Activated CD4-positive, alpha-beta T cell treated with anti-CD3 and anti-CD28 coated beads, Interleukin-2, amount 50 U/mL, for 16 hours (primary cell): ENCODE results near the gene C2orf80.
"Not testable (repeated sequence)": the region's sequence is repeated elsewhere in the genome, so short reads cannot be mapped to it uniquely, and the experiment has no call there.

Experiments
- DNase-seq: peaks from one replicate; pipeline ENCODE4 v3.0.0-alpha.2; 2020

Gene C2orf80

DNA sequence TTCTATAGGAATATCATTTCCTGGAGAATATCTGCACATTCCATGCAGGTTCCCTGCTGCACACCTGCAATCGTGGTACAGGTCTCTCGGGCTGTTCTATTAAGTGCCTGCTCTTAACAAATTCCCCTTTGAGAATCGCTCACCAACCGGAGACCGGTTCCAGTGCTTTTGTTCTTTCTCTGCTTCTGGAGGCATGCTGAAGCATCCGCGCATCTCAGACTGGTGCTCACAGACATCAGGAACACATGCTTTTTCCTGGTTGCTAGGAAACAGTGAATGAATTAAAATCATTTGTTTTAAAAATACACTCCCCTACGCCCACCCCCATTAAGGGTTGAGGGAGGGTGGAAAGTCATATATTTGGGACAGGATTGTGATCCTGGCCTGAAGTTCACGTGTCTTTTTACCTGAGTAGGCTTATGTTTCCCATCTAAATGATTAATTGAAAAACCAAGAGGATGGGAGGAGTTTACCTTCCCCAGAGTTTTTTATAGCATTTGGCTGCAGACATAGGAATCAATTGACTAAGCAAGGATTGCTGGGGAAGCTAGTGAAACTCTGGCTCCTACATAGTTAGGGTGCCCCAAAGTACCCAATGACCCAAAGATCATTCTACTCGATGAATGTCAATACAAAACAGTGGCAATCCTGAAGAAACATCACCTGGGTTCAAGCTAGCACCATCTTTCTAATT is at the start of gene C2orf80:
Gene C2orf80, minus strand, starts transcription at position 221 of the 694 bp plus-strand sequence. CDS start 3,044 bp downstream, outside the sequence.
- no peak for DNase-seq

- no peak for DNase-seq
Measured at GRCh38 chr2:208235860-208236259, 46.0 kb upstream of the C2orf80 start.

DNA sequence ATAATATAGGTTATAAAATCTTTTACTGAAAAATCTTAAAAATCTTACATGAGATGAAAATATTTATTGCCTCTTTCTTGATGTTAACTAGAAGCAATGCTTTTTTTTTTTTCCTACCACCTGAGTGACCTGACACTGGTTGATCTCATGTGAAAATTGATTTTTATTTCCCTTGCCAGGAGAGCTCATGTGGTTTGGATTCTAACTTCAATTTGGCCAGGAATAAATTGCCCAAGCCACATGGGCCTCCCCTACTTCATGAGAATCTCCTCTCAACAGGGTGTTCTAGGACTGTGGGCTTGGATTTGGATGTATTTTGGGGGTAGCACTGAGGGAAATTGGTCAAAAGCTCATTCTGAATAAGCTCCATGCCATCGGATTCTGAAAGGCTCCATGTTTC is 45.0 kb upstream of the C2orf80 start:
- no peak for DNase-seq

DNA sequence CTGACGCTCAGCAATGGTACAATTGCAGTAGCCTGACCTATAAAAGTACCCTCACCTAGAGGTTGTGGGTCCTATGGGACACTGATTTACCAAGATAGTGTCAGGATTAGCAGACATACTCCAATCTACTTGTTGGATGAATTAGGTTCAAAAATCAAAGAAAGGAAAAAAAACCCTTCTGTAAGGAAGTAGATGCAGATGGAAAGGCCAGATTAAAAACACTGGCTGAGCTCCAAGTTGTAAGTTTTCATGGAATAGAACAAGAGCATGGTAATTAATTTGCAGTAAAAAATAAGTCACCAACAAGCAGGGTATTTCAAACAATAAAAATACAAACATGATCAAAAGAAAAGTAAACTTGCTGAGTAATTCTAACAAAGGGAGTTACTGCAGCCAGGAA is 38.6 kb upstream of the C2orf80 start:
- DNase-seq, result no peak

DNA sequence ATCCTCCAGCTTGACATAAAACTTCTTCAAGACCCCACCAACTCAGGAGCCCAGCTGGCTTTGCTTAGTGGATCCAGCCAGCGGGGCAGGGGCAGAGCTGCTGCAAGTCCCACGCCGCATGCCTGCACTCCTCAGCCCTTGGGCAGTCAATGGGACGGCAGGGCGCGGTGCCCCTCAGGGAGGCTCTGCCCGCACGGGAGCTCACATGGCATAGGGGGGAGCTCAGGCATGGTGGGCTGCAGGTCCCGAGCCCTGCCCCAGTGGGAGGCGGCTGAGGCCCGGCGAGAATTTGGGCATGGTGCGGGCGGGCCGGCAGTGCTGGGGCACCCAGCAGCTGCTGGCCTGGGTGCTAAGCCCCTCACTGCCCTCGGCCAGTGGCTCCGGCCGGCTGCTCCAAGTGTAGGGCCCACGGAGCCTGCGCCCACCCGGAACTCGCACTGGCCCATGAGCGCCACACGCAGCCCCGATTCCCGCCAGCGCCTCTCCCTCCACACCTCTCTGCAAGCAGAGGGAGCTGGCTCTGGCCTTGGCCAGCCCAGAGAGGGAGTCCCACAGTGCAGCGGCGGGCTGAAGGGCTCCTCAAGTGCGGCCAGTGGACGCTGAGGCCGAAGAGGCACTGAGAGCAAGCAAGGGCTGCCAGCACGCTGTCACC is 37.9 kb upstream of the C2orf80 start:
- DNase-seq, result no peak

DNA sequence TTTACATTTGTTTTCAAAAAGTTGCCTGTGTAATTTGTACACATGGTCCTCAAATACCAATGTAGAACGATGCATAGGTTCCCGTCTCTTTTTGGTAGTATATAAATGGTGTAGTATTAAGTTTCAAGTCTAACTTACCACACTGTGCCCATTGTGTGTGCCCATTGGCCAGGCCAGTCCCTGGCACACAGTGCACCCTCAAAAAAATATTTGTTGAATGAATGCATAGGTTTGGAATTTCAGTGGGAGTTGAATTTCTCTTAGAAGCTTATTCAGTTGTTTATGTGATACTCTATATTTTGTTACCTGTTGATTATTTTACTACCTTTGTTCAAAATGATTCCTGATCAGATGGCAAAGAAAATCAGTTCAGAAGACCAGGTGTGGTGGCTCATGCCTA is 35.0 kb upstream of the C2orf80 start:
- no peak for DNase-seq

DNA sequence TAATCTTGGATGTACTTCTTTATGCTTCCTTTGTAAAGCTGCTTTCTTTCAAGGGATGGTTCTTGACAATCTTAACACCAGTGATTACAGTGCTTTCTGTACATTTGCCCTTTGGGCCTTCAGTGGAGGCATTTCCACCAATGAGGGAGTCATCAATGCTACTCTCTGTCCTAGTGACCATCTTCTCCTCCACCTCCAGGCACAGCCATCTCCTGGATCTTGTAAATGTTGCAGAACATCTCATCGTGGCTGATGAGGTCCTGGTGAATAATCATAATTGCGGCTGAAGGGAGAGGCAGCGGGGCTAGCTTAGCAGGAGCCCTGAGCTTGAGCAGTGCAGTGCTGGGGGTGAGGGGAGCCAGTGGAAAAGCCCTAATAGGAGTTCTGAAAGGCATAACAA is 32.5 kb upstream of the C2orf80 start:
- DNase-seq, result no peak

GRCh38 chr2:208221873-208222272 is 32.0 kb upstream of the C2orf80 start:
- DNase-seq, result not testable (repeated sequence)

DNA sequence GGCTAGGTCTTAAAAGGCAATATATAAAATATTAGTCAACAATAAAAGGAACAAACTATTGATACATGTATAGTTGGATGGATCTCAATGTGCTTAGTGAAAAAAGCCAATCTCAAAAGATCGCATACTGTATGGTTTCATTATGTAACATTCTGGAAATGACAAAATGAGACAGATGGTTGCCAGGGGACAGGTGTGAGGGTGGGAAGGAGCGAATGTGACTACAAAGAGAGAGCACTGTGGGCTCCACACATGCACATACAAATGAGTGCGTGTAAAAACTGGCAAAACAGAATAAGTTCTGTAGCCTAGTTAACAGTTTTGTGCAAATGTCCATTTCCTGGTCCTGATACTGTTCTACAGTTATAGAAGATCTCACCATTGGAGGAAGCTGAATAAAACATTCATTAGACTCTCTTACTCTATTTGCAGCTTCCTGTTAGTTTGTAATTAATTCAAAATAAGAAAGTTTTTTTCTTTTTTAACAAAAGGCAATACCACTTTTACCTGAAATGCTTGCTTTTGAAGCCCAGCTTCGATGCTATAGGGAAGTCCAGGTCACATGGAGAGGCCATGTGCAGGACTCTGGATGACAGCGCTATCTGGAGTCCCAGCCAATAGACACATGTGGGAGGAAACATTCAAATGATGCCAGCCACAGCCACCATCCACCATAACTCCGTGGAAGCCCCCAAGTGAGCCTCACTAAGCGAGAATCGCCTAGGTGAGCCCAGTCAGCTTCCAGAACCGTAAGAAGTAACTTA is 21.0 kb upstream of the C2orf80 start:
- DNase-seq, result no peak

DNA sequence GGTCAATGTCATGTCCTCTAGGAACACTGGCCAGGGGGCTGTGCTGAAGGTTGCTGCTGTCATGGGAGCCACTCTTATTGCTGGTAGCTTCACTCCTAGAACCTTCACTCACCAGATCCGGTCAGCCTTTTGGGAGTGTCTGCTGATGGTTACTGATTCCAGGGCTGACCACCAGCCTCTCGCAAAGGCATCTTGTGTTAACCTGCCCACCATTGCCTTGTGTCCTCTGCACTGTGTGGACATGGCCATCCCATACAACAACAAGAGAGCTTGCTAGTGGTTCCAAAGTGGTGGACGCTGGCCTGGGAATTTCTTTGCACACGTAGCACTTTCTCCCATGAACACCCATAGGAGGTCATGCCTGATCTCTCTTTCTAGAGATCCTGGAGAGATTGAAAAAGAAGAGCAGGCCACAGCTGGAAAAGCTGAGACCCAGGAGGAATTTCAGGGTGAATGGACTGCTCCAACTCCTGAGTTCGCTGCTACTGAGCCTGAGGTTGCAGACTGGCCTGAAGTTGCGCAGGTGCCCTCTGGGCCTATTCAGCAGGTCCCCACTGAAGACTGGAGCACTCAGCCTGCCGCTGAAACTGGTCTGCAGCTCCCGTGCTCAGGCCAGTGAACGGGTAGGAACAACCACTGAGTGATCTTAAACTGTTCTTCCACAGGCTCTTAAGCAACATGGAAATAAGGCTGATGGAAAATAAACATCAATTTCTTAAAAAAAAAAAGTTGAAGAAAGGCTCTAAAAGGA is 18.7 kb upstream of the C2orf80 start:
- DNase-seq, result no peak

GRCh38 chr2:208207769-208208168 is 17.9 kb upstream of the C2orf80 start:
- DNase-seq, result no peak

GRCh38 chr2:208204166-208204565 is 14.3 kb upstream of the C2orf80 start:
- DNase-seq, result no peak

DNA sequence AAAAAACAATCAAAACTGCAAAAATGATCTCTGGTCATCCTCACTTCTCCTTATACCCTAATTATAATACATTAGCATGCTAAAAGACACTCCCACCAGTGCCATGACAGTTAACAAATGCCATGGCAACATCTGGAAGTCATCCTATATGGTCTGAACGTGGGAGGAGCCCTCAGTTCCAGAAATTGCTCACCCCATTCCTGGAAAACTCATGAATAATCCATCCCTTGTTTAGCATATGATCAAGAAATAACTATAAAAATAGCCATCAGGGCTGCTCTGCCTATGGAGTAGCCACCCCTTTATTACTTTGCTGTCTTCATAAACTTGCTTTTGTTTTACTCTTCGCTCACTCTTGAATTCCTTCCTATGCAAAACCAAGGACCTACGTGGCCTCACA is 5.7 kb upstream of the C2orf80 start:
- DNase-seq, result no peak

DNA sequence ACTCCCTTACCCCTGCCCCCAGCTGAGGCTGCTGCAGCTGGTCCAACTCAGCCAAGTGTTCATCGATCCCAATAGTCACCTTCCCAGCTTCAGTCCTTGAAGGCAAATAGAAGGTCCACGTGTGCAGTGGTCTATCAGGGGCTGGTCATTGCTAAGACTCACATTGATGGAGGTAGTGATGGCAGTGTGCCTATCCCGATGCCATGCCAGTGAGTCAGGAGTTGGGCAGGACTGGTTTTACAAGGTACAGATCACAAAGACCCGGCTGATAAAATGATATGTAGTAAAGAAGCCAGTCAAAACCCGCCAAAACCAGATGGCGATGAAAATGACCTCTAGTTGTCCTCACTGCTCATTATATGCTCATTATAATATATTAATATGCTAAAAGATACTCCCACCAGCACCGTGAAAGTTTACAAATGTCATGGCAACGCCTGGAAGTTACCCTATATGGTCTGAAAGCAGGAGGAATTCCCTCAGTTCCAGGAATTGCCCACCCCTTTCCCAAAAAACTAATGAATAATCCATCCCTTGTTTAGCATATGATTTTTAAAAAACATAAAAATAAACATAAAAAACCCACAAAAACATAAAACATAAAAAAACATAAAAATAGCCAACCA is 2.9 kb upstream of the C2orf80 start:
- no peak for DNase-seq

DNA sequence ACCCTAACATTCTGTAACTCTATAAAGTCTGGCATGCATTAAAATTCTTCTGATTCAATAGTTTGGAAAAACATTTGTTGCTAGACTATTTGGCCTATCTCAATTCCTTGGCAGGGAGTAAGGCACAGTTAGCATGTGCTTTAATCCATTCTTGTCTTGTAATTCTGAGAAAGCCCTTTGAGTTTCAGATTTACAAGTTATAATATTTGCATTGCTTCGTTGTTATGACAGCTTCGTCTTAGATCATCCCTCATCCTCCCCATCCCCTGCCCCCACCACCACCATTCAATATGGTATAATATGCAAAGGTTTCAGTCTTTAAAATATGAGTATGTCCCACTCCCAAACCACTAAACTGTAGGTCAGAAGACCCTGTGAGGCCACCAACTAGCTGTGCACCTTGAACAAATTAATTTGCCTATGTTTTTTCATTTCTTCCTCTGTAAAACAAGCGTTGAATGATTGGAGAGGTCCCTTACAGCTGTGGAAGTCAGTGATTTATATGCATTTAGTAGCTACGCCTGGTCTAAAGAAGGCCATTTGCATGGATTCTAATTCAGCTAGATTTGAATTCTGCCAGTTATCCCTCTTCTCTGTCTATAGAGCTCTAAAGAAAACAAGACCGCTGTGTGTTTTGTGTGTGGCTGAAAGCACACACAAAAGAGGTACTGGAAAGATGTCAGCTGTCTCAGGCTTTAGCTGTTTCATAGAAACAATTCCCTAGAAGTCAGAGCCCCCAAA is 591 bp downstream of the C2orf80 start:
- DNase-seq, result no peak

DNA sequence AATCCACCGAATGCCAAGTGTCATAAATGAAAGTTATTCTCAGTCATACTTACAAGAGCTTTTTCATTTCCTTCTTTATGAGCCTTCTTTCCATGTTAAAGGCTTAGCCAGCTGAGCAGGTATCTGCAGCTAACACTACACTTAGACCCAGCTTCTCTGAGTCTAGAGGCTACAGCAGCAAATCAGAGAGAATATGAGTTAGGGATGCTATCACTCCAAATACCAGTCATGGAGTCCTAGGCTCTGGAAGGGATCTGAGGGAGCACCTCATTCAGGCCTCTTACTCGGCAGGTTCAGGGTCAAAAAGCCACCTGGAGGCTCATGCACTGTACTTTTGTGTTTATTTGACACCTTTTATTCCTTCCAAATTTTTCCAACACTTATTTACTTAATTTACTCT is 2.9 kb downstream of the C2orf80 start:
- no peak for DNase-seq

DNA sequence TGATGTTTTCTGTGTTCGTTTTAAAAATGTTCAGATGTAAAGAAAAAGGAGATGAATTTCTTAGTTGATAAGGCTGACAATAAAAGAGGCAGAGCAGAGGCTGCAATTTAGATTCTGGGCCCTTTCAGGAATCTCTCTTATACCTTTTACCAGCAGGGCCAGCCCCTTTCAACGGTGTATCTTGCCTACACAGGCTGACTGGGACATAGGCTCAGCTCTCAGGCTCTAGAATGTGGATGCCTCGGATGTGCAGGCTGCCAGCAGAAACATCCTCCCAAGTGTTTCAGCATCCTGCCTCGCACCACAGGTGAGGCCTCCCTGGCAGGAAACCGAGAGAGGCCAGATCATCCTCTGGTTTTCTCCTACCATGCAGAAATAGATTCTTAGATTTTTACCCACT is 3.4 kb downstream of the C2orf80 start:
- DNase-seq, result no peak

GRCh38 chr2:208183972-208184705 is 5.7 kb downstream of the C2orf80 start:
- DNase-seq, result no peak

DNA sequence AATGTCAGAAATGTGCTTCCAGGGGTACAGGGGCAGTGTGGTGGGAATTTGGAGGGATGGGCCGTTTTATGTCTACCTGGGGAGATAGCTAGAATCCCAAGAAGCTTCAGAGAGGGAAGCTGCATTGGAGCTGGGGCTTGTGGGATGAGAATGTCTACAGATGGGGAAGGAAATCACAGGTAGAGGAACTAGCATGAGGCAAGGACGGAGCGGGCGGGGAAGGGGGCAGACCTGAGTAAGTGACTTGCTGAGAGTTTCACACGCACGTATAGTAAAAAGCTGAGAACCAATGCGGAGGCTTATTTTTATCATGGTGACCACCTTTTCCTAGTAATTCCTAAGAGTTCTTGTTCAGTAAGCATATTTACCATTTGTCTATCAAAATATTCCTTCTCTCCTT is 6.3 kb downstream of the C2orf80 start:
- DNase-seq, result no peak

GRCh38 chr2:208182835-208183234 is 7.0 kb downstream of the C2orf80 start:
- no peak for DNase-seq

GRCh38 chr2:208179028-208179609 is 10.7 kb downstream of the C2orf80 start:
- DNase-seq, result no peak
